Activated T-helper 1 cell treated with anti-CD3 and anti-CD28 coated beads, Interleukin-12 subunit alpha, Interleukin-12 subunit beta, Interleukin-2, Interleukin-4 antibody, amounts not matched to agents 30 ng/mL and 10 ng/mL and 1 ng/mL, durations not matched to agents 14 hours and 24 hours and 36 hours (primary cell): ENCODE data around the gene IPO9. TPM values are rescaled to one million over a fixed set of nuclear protein-coding genes. Genes with fewer than 3 reads are reported as not detected.
"Not testable (repeated sequence)": the region's sequence is repeated elsewhere in the genome, so short reads cannot be mapped to it uniquely, and the experiment has no call there.

ENCODE experiments used
- DNase-seq: peaks from one replicate; pipeline ENCODE4 v3.0.0; 2021; ENCODE audit warnings: low spot score
- H3K27ac Mint-ChIP-seq: one replicate; pipeline ENCODE4 v1.8.0; 2021; ENCODE audit warnings: mild to moderate bottlenecking, mixed read lengths
- H3K27me3 Mint-ChIP-seq: one replicate; pipeline ENCODE4 v1.8.0; 2022; ENCODE audit warnings: mild to moderate bottlenecking, moderate library complexity, mixed read lengths; ENCODE audit not compliant: insufficient read depth
- H3K36me3 Mint-ChIP-seq: one replicate; pipeline ENCODE4 v1.8.0; 2021; ENCODE audit warnings: low read depth, mixed read lengths
- H3K4me1 Mint-ChIP-seq: one replicate; pipeline ENCODE4 v1.8.0; 2021; ENCODE audit warnings: low read depth, mixed read lengths
- H3K4me3 Mint-ChIP-seq: one replicate; pipeline ENCODE4 v1.8.0; 2021; ENCODE audit warnings: mild to moderate bottlenecking, moderate library complexity, mixed read lengths
- H3K9me3 Mint-ChIP-seq: one replicate; pipeline ENCODE4 v1.8.0; 2021; ENCODE audit warnings: mixed read lengths
- intact Hi-C: fragments of 100-400 bp; cut with micrococcal nuclease; formaldehyde crosslinking; loops from one replicate; pipeline ENCODE4 v1.15.1; 2024
- total RNA-seq: library from RNA; stranded (reverse); gene quantifications from 2 replicates; pipeline ENCODE4 v1.2.3, GENCODE V29; 2022

Gene IPO9
- total RNA-seq, 1 donor from 2014 or later: 58.5 TPM

DNA sequence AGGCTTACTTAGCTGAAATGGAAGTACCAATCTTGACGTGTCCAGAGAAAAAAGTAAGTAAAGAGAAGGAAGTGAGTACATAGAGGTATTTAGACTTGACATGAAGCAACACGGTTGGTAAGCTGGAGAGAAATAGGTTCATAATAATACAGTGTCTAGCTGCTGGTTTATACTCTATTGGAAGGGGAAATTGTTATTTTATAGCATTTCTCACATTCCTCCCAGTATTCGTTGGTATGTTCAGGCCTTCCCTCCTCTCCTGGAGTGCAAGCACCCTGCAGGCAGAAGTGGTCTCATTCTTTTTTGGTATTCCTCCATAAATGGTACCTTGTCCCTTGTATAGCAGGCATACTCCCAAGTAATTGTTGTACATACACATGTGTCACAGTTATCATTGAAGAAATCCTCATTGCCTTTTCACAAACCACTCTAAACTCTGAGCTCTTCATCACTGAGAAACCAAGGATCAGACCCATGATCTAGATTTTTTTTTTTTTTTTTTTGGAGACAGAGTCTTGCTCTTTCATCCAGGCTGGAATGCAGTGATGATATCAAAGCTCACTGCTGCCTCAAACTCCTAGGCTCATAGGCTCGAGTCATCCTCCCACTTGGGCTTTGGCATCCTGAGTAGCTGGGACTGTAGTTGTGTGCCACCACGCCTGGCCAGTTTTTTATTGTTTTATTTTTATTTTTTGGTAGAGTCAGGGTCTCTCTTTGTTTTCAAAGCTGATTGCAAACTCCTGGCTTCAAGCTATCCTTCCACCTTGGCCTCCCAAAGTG, 9.8 kb upstream of the IPO9 start:
- H3K9me3 Mint-ChIP-seq: no peaks in the 10 kb centered on the region
- no peaks in the 10 kb centered on the region for H3K27me3 Mint-ChIP-seq
- intact Hi-C loops: no loop called here
- no peak for DNase-seq
- no peak overlapping the region for H3K4me3 Mint-ChIP-seq
- no peak overlapping the region for H3K27ac Mint-ChIP-seq
- H3K36me3 Mint-ChIP-seq: no peaks in the 10 kb centered on the region
- no peaks in the 10 kb centered on the region for H3K4me1 Mint-ChIP-seq

DNA sequence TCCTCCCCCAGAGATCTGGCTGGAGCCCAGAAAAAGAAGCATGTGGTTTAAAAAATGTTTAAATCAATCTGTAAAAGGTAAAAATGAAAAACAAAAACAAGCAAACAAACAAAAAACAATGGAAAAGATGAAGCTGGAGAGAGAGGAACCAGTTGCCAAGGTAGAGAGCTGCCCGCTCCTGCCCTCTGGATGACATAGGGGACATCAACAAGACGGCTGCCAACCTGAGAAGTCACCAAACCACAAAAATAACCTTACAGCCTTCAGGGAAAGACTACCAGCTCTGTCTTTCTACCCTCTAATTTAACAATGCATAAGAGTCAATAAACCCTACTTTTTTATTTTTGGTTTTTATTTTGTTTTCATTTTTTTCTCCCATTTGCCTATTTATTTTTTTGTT, 8.5 kb upstream of the IPO9 start:
- Mint-ChIP-seq H3K9me3 (no peaks in the 10 kb centered on the region), H3K27ac (no peak overlapping the region), H3K4me3 (no peak overlapping the region), H3K4me1 (no peaks in the 10 kb centered on the region), H3K36me3 (no peaks in the 10 kb centered on the region), H3K27me3 (no peaks in the 10 kb centered on the region)
- intact Hi-C loops: no loop called here
- DNase-seq: no peak

GRCh38 chr1:201825245-201825644, 3.7 kb upstream of the IPO9 start:
- Mint-ChIP-seq H3K27ac (no peak overlapping the region), H3K4me1 (peaks cover 18% of the 10 kb centered on the region), H3K36me3 (peaks cover 2% of the 10 kb centered on the region), H3K27me3 (peaks cover 1% of the 10 kb centered on the region), H3K4me3 (no peak overlapping the region), H3K9me3 (no peaks in the 10 kb centered on the region)
- no peak for DNase-seq
- intact Hi-C loops: loop anchor here (5.0 kb wide), 1 partner anchor 673 kb away; the partner anchor contains the start of gene TMEM9

- no peak for DNase-seq
- intact Hi-C loops: loop anchor here (5.0 kb wide), 1 partner anchor 675 kb away; the partner anchor contains the start of gene TMEM9
- H3K4me3 Mint-ChIP-seq: no peak overlapping the region
- H3K27ac Mint-ChIP-seq: no peak overlapping the region
- H3K36me3 Mint-ChIP-seq: peaks cover 6% of the 10 kb centered on the region
- peaks cover 34% of the 10 kb centered on the region for H3K4me1 Mint-ChIP-seq
- H3K27me3 Mint-ChIP-seq: peaks cover 3% of the 10 kb centered on the region
- H3K9me3 Mint-ChIP-seq: no peaks in the 10 kb centered on the region
Measured at GRCh38 chr1:201826830-201827229, 2.1 kb upstream of the IPO9 start.

GRCh38 chr1:201827321-201828216, 1.4 kb upstream of the IPO9 start:
- peaks cover 3% of the 10 kb centered on the region for H3K27me3 Mint-ChIP-seq
- intact Hi-C loops: loop anchor here (2.0 to 5.0 kb wide), 2 partner anchors 513 to 675 kb away; partner anchors contain the start of genes TMEM9 and UBE2T
- H3K36me3 Mint-ChIP-seq: peaks cover 6% of the 10 kb centered on the region
- H3K27ac Mint-ChIP-seq: no peak overlapping the region
- H3K4me3 Mint-ChIP-seq: no peak overlapping the region
- H3K9me3 Mint-ChIP-seq: no peaks in the 10 kb centered on the region
- H3K4me1 Mint-ChIP-seq: peaks cover 38% of the 10 kb centered on the region
- DNase-seq: no peak

DNA sequence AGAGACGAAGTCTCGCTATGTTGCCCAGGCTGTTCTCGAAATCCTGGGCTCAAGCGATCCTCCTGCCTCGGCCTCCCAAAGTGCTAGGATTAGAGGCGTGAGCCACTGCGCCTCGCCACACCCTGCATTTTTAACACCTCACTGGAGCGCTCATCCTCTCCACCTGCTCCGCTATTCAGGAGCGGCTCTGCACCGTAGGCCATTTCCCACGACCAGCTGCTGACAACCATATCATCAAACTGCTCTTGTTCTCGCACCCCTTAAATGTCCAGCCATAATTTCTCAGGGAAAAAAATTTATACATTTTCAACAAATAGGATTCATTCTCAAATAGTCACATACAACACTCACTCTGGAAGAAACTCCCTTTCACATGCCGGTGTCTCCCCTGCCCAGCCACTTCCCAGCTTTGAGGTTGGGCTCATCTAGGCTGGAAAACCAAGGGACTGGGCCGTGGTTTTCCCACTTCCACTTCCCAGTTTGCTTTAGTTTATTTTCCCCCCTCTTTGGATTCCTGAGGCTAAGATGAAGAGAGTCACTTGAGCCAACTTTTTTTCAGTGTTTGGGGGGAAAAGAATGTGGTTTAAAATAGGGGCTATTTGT, 639 bp upstream of the IPO9 start:
- Mint-ChIP-seq H3K27ac (no peak overlapping the region), H3K9me3 (no peaks in the 10 kb centered on the region), H3K4me3 (peak overlapping the region; percentile 96), H3K27me3 (peaks cover 3% of the 10 kb centered on the region), H3K4me1 (peaks cover 41% of the 10 kb centered on the region), H3K36me3 (peaks cover 6% of the 10 kb centered on the region)
- intact Hi-C loops: loop anchor here (2.0 to 5.0 kb wide), 2 partner anchors 512 to 676 kb away; partner anchors contain the start of genes TMEM9 and UBE2T
- no peak for DNase-seq

DNA sequence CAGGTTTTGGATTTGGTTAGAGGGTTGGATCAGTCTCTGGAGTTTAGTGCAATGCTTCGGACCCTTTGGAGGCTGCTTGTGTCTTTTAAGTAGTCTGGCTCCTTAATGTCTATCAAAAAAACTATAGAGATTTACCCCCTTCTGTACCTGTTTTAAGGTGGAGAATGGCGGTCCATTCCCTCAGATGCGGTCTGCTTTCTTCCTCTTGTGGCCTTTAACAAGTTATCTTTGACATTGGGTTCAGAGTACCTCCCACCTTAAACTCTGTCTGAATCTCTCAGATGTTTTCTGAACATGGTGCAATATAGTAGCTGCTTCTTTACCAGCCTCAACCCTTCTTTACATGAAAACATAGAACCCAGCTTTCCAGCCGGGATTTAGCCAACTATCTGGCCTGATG, 2.4 kb downstream of the IPO9 start:
- H3K36me3 Mint-ChIP-seq: peaks cover 11% of the 10 kb centered on the region
- H3K4me3 Mint-ChIP-seq: peak overlapping the region; percentile 96
- intact Hi-C loops: no loop called here
- H3K27me3 Mint-ChIP-seq: peaks cover 3% of the 10 kb centered on the region
- H3K27ac Mint-ChIP-seq: no peak overlapping the region
- no peak for DNase-seq
- no peaks in the 10 kb centered on the region for H3K9me3 Mint-ChIP-seq
- H3K4me1 Mint-ChIP-seq: peaks cover 52% of the 10 kb centered on the region

- H3K27ac Mint-ChIP-seq: no peak overlapping the region
- H3K4me3 Mint-ChIP-seq: no peak overlapping the region
- H3K27me3 Mint-ChIP-seq: peaks cover 1% of the 10 kb centered on the region
- no peaks in the 10 kb centered on the region for H3K9me3 Mint-ChIP-seq
- intact Hi-C loops: no loop called here
- DNase-seq: no peak
- peaks cover 54% of the 10 kb centered on the region for H3K4me1 Mint-ChIP-seq
- peaks cover 23% of the 10 kb centered on the region for H3K36me3 Mint-ChIP-seq
Measured at GRCh38 chr1:201834621-201835020, 5.7 kb downstream of the IPO9 start.

- no peaks in the 10 kb centered on the region for H3K27me3 Mint-ChIP-seq
- H3K4me1 Mint-ChIP-seq: peaks cover 35% of the 10 kb centered on the region
- intact Hi-C loops: no loop called here
- no peak overlapping the region for H3K4me3 Mint-ChIP-seq
- H3K27ac Mint-ChIP-seq: no peak overlapping the region
- H3K9me3 Mint-ChIP-seq: no peaks in the 10 kb centered on the region
- DNase-seq: no peak
- peaks cover 24% of the 10 kb centered on the region for H3K36me3 Mint-ChIP-seq
Measured at GRCh38 chr1:201838381-201838780, 9.4 kb downstream of the IPO9 start.

DNA sequence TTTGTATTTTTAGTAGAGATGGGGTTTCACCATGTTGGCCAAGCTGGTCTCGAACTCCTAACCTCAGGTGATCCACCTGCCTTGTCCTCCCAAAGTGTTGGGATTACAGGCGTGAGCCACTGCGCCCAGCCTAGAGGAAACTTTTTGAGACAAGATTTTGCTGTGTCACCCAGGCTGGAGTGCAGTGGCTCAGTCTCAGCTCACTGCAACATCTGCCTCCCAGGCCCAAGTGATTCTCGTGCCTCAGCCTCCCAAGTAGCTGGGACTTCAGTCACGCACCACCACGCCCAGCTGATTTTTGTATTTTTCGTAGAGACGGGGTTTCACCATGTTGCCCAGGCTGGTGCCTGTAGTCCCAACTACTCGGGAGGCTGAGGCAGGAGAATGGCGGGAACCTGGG, 10.1 kb downstream of the IPO9 start:
- peaks cover 24% of the 10 kb centered on the region for H3K36me3 Mint-ChIP-seq
- H3K4me3 Mint-ChIP-seq, H3K27me3 Mint-ChIP-seq, H3K9me3 Mint-ChIP-seq, DNase-seq, H3K27ac Mint-ChIP-seq, intact Hi-C loops: not testable (repeated sequence)
- H3K4me1 Mint-ChIP-seq: peaks cover 34% of the 10 kb centered on the region

- Mint-ChIP-seq H3K36me3 (peaks cover 22% of the 10 kb centered on the region), H3K9me3 (no peaks in the 10 kb centered on the region), H3K27ac (no peak overlapping the region), H3K4me1 (peaks cover 25% of the 10 kb centered on the region), H3K4me3 (no peak overlapping the region), H3K27me3 (no peaks in the 10 kb centered on the region)
- intact Hi-C loops: no loop called here
- no peak for DNase-seq
Measured at GRCh38 chr1:201840055-201840454, 11.1 kb downstream of the IPO9 start.

- Mint-ChIP-seq H3K27me3 (no peaks in the 10 kb centered on the region), H3K9me3 (no peaks in the 10 kb centered on the region), H3K4me1 (peaks cover 28% of the 10 kb centered on the region), H3K27ac (no peak overlapping the region), H3K4me3 (no peak overlapping the region), H3K36me3 (peaks cover 19% of the 10 kb centered on the region)
- intact Hi-C loops: no loop called here
- no peak for DNase-seq
Measured at GRCh38 chr1:201840490-201840889, 11.5 kb downstream of the IPO9 start.
